K562 (cell line): Measurements from ENCODE around the gene YIPF1. TPM values are rescaled to one million over a fixed set of nuclear protein-coding genes. Genes with fewer than 3 reads are reported as not detected.

Source experiments
- ATAC-seq: fragments of 200-7000 bp; cut with Tn5 transposase; 3 replicates; pipeline ENCODE4 v1.9.1; 2020; ENCODE audit warnings: moderate library complexity
- BruUV-seq: library from RNA; stranded (reverse); fragments of 400-500 nt; replicated peaks from 2 replicates; lab custom pipeline; 2021; lab: Mats Ljungman, UMichigan
- CTCF ChIA-PET: fragments of 300-600 bp; formaldehyde crosslinking; extraction: SDS; loops from one replicate; lab custom pipeline; 2021; ENCODE audit warnings: low intra/inter-chr PET ratio; lab: Yijun Ruan, JAX
- POLR2A ChIA-PET: fragments of 300-600, 350-650 bp; sonication (Branson Sonifier 250); formaldehyde crosslinking; extraction: SDS; loops from one replicate; lab custom pipeline; 2021; ENCODE audit warnings: antibody characterized with exemption, inconsistent platforms; lab: Yijun Ruan, JAX
- DNase-seq, 4 experiments: peaks; one replicate each; pipeline versions ENCODE4 v3.0.0 to v3.0.0-alpha.2; 2011 to 2018; ENCODE audit warnings: low spot score in 3 of 4, mixed read lengths in 3 of 4; ENCODE audit errors: extremely low read depth in 1 of 4
- FAIRE-seq: peaks from 2 replicates; lab custom pipeline; 2011; peaks lifted over from hg19 to GRCh38; lab: Jason Lieb, UNC
- H2AFZ ChIP-seq: 2 replicates; pipeline ENCODE4 v1.6.0; 2011; ENCODE audit warnings: low read depth, low read length, control low read depth, inconsistent platforms
- H3K27ac ChIP-seq: fragments of 200-600 bp; 3 replicates; pipeline ENCODE4 v1.8.0; 2011; ENCODE audit warnings: low read depth, mild to moderate bottlenecking, control low read depth, inconsistent platforms, low read length, moderate library complexity, mixed read lengths; ENCODE audit errors: extremely low read depth
- H3K27me3 ChIP-seq, 2 experiments: fragments of 300-600 bp in 1 of 2; 2 replicates in 1 of 2; 3 replicates in 1 of 2; pipeline versions ENCODE4 v1.6.0 to v1.8.0; 2011; ENCODE audit warnings: inconsistent platforms in 2 of 2, low read length in 2 of 2, mild to moderate bottlenecking in 1 of 2, mixed read lengths in 1 of 2, moderate library complexity in 1 of 2; ENCODE audit not compliant: control insufficient read depth in 2 of 2, insufficient read depth in 2 of 2
- H3K36me3 ChIP-seq: fragments of 300-600 bp; 3 replicates; pipeline ENCODE4 v1.8.0; 2011; ENCODE audit warnings: mild to moderate bottlenecking, low read length, inconsistent platforms; ENCODE audit not compliant: control insufficient read depth, insufficient read depth
- H3K4me1 ChIP-seq, 2 experiments: fragments of 200-600 bp in 1 of 2; replicated peaks in 1 of 2; 2 replicates in 1 of 2; 3 replicates in 1 of 2; pipeline versions ENCODE4 v1.5.1 to v1.8.0; 2011; ENCODE audit warnings: inconsistent platforms in 2 of 2, low read length in 2 of 2, mild to moderate bottlenecking in 1 of 2, mixed read lengths in 1 of 2, moderate library complexity in 1 of 2; ENCODE audit not compliant: control insufficient read depth in 2 of 2, insufficient read depth in 2 of 2
- H3K4me2 ChIP-seq: 2 replicates; pipeline ENCODE4 v1.6.1; 2011; ENCODE audit warnings: low read length, control low read depth, inconsistent platforms, mixed read lengths; ENCODE audit not compliant: insufficient read depth
- H3K4me3 ChIP-seq: fragments of 200-600 bp; sonication (generic), shearing (Covaris generic); 2 replicates; pipeline ENCODE4 v1.5.1; 2016; ENCODE audit warnings: control low read depth, inconsistent platforms
- H3K79me2 ChIP-seq: fragments of 200-600 bp; 3 replicates; pipeline ENCODE4 v1.8.0; 2011; ENCODE audit warnings: low read length, inconsistent platforms; ENCODE audit not compliant: control insufficient read depth, insufficient read depth
- H3K9ac ChIP-seq, 2 experiments: 2 replicates each; pipeline versions ENCODE4 v1.6.0 to v1.6.1; 2011; ENCODE audit warnings: low read depth in 2 of 2, low read length in 2 of 2, control low read depth in 1 of 2, inconsistent platforms in 1 of 2, mild to moderate bottlenecking in 1 of 2, mixed read lengths in 1 of 2; ENCODE audit not compliant: insufficient read depth in 1 of 2
- H3K9me1 ChIP-seq: one replicate; pipeline ENCODE4 v1.6.0; 2011; ENCODE audit warnings: inconsistent platforms, mild to moderate bottlenecking, low read length, moderate library complexity; ENCODE audit not compliant: control insufficient read depth, insufficient read depth
- H3K9me3 ChIP-seq: replicated peaks from 2 replicates; pipeline ENCODE4 v1.5.1; 2011; ENCODE audit warnings: low read depth, low read length, inconsistent platforms; ENCODE audit not compliant: control insufficient read depth, insufficient read depth
- H4K20me1 ChIP-seq: replicated peaks from 2 replicates; pipeline ENCODE4 v1.6.1; 2011; ENCODE audit warnings: low read length, inconsistent platforms, mixed read lengths; ENCODE audit not compliant: control insufficient read depth, insufficient read depth
- BHLHE40 ChIP-seq: IDR thresholded peaks from 2 replicates; pipeline ENCODE4 v1.6.1; 2011; ENCODE audit warnings: low read length, improper control_type of control experiment
- KLF6 ChIP-seq: fragments of 250-450 bp; sonication (Bioruptor Pico); IDR thresholded peaks from 2 replicates; pipeline ENCODE4 v1.4.0; 2020; ENCODE audit warnings: mild to moderate bottlenecking, moderate library complexity, borderline replicate concordance
- ZNF24 ChIP-seq: fragments of 450-650 bp; IDR thresholded peaks from 2 replicates; pipeline ENCODE4 v1.6.1; 2016
- ZNF384 ChIP-seq: IDR thresholded peaks from 2 replicates; pipeline ENCODE4 v1.6.1; 2012; ENCODE audit warnings: low read depth, low read length, improper control_type of control experiment
- ZNF766 ChIP-seq: fragments of 200-800 bp; sonication (Bioruptor generic); conservative IDR thresholded peaks from 2 replicates; pipeline ENCODE4 v1.6.1; 2016; ENCODE audit warnings: missing genetic modification characterization, missing compliant biosample characterization
- ZNF77 ChIP-seq: fragments of 250-450 bp; sonication (Bioruptor Pico); IDR thresholded peaks from 2 replicates; pipeline ENCODE4 v1.5.0; 2020
- WGBS: fragments of 100-300 bp; shearing (Covaris generic); methylation state at CpG from one replicate; pipeline ENCODE4 v1.1.6; 2016; ENCODE audit warnings: low coverage, mixed read lengths; ENCODE audit not compliant: insufficient coverage; ENCODE audit errors: missing lambda C conversion rate; 5-methylcytosine and 5-hydroxymethylcytosine counted together
- in situ Hi-C: fragments of 300-500 bp; cut with MboI; formaldehyde crosslinking; loops from 4 replicates; pipeline ENCODE4 v1.15.0; 2018; ENCODE audit warnings: inconsistent platforms, mixed read lengths
- intact Hi-C: fragments of 100-400 bp; cut with micrococcal nuclease; formaldehyde crosslinking; loops from 2 replicates; pipeline ENCODE4 v1.14.2; 2022
- polyA plus RNA-seq, 8 experiments: library from polyadenylated mRNA; depleted of rRNA in 4 of 8; stranded (reverse) in 5 of 8; unstranded in 3 of 8; fragments of >200 nt; fragmentation: Nextera tagmentation in 2 of 8; fragmentation: Illumina TruSeq in 1 of 8; extraction: Ambion mirVana in 2 of 8; extraction: Trizol in 1 of 8; gene quantifications; 2 replicates each; pipeline versions ENCODE4 v1.2.1 to v1.2.3, GENCODE V29; 2011 to 2014; ENCODE audit warnings: inconsistent platforms in 1 of 8, missing spikeins in 1 of 8
- total RNA-seq, 7 experiments: library from RNA; depleted of rRNA in 6 of 7; stranded (reverse); fragments of >200 nt in 6 of 7; fragmentation: Illumina TruSeq in 2 of 7; extraction: Trizol in 2 of 7; gene quantifications; 2 replicates each; pipeline versions ENCODE4 v1.2.1 to v1.2.3, GENCODE V29; 2011 to 2021; ENCODE audit warnings: low replicate concordance in 1 of 7
- TF ChIP-seq, protein P1 (sequence below): fragments of 450-650 bp; formaldehyde crosslinking; IDR thresholded peaks from 2 replicates; pipeline ENCODE4 v1.4.0; 2020; ENCODE audit warnings: mild to moderate bottlenecking, moderate library complexity
- TF ChIP-seq, protein P2 (sequence below): fragments of 200-800 bp; sonication (Bioruptor generic); IDR thresholded peaks from 2 replicates; pipeline ENCODE4 v1.6.1; 2017; ENCODE audit warnings: missing genetic modification characterization, missing compliant biosample characterization
- TF ChIP-seq, protein P3 (sequence below): fragments of 250-450 bp; sonication (Bioruptor Pico); IDR thresholded peaks from 2 replicates; pipeline ENCODE4 v1.5.0; 2021; ENCODE audit warnings: mild to moderate bottlenecking, moderate library complexity
- TF ChIP-seq, protein P4 (sequence below): fragments of 250-450 bp; sonication (Bioruptor Pico); IDR thresholded peaks from 2 replicates; pipeline ENCODE4 v1.9.0; 2021; ENCODE audit warnings: mild to moderate bottlenecking, inconsistent platforms

YIPF1 gene
- total and polyA plus RNA-seq, 9 of the 15 experiments (the other 6 are each of a cell fraction or from before 2014, with no cell fraction given) = 11.5 to 37.5 (median 19.2) TPM

DNA sequence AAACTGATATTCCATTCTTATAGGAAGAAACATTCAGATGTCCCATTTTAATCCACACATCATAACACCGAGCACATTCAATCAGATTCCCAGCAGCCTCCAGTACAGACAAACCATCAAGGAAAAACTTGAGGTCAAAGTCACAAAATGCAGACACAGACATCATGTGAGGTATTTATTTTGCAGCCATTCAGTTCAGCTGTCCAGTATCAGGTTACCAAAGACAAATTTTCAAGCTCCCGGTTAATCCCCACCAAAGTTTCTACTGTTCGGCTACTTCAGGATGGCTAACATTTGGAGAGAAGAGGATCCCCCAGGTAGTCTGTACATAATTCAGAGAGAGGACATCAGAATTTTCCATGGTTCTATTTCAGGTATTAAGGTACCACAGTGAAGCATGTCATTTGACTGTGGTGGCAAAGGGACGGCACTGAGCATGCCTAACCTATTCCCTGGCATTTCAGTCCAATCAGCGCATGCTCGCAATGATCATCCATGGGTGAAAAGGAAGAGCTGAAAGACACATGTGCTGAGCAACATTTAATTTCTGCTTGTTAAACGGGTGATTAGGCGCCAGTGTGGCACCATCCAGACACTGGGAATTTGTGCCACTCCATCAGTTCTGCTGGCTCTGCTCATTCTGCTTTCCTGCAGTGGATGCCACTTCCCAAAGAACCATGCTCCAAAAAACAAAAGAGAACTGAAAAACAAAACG, 37.9 kb downstream of the YIPF1 start:
- TSS peak; percentile 47 for BruUV-seq
- no peak overlapping the region for H2AFZ ChIP-seq
- H3K27ac ChIP-seq = no peak overlapping the region
- H3K9me3 ChIP-seq = no peaks in the 10 kb centered on the region; the same call in 1 of the 2 replicates
- no peak for DNase-seq
- no peaks in the 10 kb centered on the region for H3K79me2 ChIP-seq
- 69% methylated on average over 9 of the region's 9 CpGs for WGBS
- H3K9me1 ChIP-seq = no peaks in the 10 kb centered on the region
- in situ Hi-C loops (no loop called here), intact Hi-C loops (no loop called here)
- no peaks in the 10 kb centered on the region for H3K27me3 ChIP-seq
- ChIA-PET POLR2A (interaction anchor here (0.8 to 1.9 kb wide), 3 partner anchors 7 to 13 kb away, joined by 3 to 7 read pairs (median 3); partner anchors contain the start of gene NDC1), CTCF (no interaction called here)
- H4K20me1 ChIP-seq = no peaks in the 10 kb centered on the region
- ATAC-seq = no peak
- no peaks in the 10 kb centered on the region for H3K4me1 ChIP-seq
- H3K4me2 ChIP-seq = no peak overlapping the region
- no peak overlapping the region for H3K4me3 ChIP-seq
- no peak overlapping the region for H3K9ac ChIP-seq
- no peak for FAIRE-seq
- H3K36me3 ChIP-seq = peaks cover 7% of the 10 kb centered on the region; the same call in 2 of the 3 replicates
- TF ChIP-seq, protein P1, sequence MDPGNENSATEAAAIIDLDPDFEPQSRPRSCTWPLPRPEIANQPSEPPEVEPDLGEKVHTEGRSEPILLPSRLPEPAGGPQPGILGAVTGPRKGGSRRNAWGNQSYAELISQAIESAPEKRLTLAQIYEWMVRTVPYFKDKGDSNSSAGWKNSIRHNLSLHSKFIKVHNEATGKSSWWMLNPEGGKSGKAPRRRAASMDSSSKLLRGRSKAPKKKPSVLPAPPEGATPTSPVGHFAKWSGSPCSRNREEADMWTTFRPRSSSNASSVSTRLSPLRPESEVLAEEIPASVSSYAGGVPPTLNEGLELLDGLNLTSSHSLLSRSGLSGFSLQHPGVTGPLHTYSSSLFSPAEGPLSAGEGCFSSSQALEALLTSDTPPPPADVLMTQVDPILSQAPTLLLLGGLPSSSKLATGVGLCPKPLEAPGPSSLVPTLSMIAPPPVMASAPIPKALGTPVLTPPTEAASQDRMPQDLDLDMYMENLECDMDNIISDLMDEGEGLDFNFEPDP = no peak
- TF ChIP-seq, protein P2, sequence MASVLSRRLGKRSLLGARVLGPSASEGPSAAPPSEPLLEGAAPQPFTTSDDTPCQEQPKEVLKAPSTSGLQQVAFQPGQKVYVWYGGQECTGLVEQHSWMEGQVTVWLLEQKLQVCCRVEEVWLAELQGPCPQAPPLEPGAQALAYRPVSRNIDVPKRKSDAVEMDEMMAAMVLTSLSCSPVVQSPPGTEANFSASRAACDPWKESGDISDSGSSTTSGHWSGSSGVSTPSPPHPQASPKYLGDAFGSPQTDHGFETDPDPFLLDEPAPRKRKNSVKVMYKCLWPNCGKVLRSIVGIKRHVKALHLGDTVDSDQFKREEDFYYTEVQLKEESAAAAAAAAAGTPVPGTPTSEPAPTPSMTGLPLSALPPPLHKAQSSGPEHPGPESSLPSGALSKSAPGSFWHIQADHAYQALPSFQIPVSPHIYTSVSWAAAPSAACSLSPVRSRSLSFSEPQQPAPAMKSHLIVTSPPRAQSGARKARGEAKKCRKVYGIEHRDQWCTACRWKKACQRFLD (CRISPR knock-in tag) = no peak
- no peak for TF ChIP-seq ZNF77 (CRISPR knock-in tag)
- TF ChIP-seq BHLHE40 = no peak
- TF ChIP-seq ZNF766 = no peak
- TF ChIP-seq, protein P3, sequence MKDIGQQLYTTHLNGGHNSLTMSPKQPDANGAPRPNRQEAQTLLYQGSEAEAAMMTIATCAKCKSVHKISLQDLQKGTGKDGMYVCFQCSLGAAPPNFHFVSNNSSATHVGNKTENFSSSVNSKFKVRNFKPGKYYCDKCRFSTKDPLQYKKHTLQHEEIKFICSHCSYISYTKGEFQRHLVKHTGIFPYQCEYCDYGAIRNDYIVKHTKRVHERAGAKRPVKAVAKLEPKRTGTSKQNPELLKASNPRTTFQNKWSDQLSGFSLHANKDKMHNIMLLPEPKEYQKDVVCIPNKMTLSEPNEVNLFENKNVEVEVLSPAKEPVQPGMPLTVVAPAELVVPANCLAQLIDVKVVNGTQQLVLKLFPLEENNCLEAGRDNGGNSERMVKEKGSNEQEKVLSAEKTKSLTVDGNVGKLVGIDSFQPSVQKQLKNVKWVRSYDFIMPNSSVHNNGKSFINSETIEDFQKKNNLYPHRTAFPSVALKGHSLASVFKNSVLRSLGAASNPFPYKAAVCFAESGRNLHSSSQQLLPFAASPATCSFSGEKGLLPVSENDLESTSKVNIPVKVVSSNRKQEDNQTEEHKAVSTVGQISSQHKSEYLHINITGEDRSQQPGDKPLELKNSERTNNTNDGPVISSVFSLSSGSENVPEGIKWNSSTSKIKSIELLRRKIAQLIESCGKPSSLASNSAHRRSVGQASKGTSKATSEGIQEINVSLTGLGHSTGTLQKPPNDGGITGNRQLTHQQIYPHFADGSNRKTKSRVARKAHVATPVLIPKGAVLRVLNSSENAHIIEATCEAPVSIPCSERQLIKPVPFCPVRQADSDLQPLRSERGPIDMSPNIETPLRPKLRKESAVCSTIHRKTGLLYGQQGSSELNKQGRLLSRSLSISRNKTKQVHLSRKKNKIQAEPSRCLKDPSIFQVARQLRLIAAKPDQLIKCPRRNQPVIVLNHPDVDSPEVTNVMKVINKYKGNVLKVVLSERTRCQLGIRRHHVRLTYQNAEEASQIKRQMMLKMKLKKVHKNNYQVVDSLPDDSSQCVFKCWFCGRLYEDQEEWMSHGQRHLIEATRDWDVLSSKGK (CRISPR knock-in tag) = no peak
- TF ChIP-seq ZNF24 = no peak
- TF ChIP-seq KLF6 (CRISPR knock-in tag) = no peak
- no peak for TF ChIP-seq ZNF384
- TF ChIP-seq, protein P4, sequence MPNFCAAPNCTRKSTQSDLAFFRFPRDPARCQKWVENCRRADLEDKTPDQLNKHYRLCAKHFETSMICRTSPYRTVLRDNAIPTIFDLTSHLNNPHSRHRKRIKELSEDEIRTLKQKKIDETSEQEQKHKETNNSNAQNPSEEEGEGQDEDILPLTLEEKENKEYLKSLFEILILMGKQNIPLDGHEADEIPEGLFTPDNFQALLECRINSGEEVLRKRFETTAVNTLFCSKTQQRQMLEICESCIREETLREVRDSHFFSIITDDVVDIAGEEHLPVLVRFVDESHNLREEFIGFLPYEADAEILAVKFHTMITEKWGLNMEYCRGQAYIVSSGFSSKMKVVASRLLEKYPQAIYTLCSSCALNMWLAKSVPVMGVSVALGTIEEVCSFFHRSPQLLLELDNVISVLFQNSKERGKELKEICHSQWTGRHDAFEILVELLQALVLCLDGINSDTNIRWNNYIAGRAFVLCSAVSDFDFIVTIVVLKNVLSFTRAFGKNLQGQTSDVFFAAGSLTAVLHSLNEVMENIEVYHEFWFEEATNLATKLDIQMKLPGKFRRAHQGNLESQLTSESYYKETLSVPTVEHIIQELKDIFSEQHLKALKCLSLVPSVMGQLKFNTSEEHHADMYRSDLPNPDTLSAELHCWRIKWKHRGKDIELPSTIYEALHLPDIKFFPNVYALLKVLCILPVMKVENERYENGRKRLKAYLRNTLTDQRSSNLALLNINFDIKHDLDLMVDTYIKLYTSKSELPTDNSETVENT (CRISPR knock-in tag) = no peak
